ENCODE data around the gene PSME1. TPM values are rescaled to one million over a fixed set of nuclear protein-coding genes. Genes with fewer than 3 reads are reported as not detected.

Gene PSME1
- total and polyA plus RNA-seq, 2 of the 13 experiments (the other 11 are each of a cell fraction or from before 2014, with no cell fraction given): 159 to 608 TPM

DNA sequence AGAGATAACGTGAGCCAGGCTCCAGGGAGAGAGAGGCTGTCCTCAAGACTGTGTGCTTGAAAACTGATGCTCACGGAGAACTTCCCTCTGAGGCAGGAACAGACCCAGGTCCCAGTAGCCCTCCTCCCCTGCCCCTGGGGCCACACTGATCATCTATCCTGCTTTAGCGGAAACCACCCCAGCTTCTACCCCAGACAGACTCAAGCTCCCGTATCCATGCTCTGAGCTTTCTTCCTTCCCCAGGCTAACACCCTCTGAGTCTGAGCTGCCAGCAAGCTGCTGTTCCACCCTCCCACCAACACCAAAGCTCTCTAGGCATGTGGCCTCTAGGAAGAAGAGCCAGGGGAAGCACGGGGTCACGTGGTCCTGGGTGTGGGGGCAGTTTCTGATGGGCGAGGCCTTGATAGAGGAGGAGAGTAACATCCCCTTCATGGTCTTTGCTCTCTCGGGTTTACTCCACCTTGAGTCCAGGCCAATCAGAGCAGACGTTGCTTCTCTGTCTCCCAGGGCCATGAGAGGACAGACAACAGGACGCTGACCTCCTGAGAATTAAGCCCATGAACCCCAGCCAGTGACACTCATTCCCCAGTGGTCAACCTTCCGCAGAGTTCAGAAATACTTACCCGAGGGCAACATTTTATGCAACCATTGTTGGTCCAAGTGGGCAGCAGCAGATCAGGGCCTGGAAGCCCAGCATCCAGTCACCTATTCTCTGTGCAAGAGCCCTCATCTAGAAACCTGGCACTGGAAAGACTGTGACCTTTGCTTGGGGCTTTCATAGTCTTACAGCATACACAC lies 40.5 kb upstream of the PSME1 start (continued):
- TF ChIP-seq SMC3 (IDR thresholded peaks at IDR 0.05; ENCODE audit: low read length) (peak; percentile 25), ZSCAN12 (CRISPR knock-in tag; IDR thresholded peaks at IDR 0.05) (peak; percentile 56; the same call in 1 of the 2 replicates), STAT5B (CRISPR knock-in tag; IDR thresholded peaks at IDR 0.05) (peak; percentile 91), ATAD3A (CRISPR knock-in tag; IDR thresholded peaks at IDR 0.05) (peak; percentile 62), FOXJ3 (CRISPR knock-in tag; IDR thresholded peaks at IDR 0.05; ENCODE audit: borderline replicate concordance) (peak; percentile 84), ZNF552 (CRISPR knock-in tag; IDR thresholded peaks at IDR 0.05; ENCODE audit: borderline replicate concordance) (peak; percentile 94), CEBPG (CRISPR knock-in tag; IDR thresholded peaks at IDR 0.05) (peak; percentile 81), FOXK1 (CRISPR knock-in tag; IDR thresholded peaks at IDR 0.05; ENCODE audit: borderline replicate concordance, low read depth) (peak; percentile 94), ZKSCAN1 (IDR thresholded peaks at IDR 0.05; ENCODE audit: low read length) (peak; percentile 74), FOXP4 (CRISPR knock-in tag; IDR thresholded peaks at IDR 0.05) (peak; percentile 95), ZFYVE20 (CRISPR knock-in tag; IDR thresholded peaks at IDR 0.05; ENCODE audit: borderline replicate concordance, low read depth) (0 out of 2 replicates have a peak, but pooled peaks have one; percentile 63), KLF11 (CRISPR knock-in tag; IDR thresholded peaks at IDR 0.05) (peak; percentile 99)
- TF ChIP-seq, protein P1, sequence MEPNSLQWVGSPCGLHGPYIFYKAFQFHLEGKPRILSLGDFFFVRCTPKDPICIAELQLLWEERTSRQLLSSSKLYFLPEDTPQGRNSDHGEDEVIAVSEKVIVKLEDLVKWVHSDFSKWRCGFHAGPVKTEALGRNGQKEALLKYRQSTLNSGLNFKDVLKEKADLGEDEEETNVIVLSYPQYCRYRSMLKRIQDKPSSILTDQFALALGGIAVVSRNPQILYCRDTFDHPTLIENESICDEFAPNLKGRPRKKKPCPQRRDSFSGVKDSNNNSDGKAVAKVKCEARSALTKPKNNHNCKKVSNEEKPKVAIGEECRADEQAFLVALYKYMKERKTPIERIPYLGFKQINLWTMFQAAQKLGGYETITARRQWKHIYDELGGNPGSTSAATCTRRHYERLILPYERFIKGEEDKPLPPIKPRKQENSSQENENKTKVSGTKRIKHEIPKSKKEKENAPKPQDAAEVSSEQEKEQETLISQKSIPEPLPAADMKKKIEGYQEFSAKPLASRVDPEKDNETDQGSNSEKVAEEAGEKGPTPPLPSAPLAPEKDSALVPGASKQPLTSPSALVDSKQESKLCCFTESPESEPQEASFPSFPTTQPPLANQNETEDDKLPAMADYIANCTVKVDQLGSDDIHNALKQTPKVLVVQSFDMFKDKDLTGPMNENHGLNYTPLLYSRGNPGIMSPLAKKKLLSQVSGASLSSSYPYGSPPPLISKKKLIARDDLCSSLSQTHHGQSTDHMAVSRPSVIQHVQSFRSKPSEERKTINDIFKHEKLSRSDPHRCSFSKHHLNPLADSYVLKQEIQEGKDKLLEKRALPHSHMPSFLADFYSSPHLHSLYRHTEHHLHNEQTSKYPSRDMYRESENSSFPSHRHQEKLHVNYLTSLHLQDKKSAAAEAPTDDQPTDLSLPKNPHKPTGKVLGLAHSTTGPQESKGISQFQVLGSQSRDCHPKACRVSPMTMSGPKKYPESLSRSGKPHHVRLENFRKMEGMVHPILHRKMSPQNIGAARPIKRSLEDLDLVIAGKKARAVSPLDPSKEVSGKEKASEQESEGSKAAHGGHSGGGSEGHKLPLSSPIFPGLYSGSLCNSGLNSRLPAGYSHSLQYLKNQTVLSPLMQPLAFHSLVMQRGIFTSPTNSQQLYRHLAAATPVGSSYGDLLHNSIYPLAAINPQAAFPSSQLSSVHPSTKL (CRISPR knock-in tag; IDR thresholded peaks at IDR 0.05): peak; percentile 92
- TF ChIP-seq, protein P2, sequence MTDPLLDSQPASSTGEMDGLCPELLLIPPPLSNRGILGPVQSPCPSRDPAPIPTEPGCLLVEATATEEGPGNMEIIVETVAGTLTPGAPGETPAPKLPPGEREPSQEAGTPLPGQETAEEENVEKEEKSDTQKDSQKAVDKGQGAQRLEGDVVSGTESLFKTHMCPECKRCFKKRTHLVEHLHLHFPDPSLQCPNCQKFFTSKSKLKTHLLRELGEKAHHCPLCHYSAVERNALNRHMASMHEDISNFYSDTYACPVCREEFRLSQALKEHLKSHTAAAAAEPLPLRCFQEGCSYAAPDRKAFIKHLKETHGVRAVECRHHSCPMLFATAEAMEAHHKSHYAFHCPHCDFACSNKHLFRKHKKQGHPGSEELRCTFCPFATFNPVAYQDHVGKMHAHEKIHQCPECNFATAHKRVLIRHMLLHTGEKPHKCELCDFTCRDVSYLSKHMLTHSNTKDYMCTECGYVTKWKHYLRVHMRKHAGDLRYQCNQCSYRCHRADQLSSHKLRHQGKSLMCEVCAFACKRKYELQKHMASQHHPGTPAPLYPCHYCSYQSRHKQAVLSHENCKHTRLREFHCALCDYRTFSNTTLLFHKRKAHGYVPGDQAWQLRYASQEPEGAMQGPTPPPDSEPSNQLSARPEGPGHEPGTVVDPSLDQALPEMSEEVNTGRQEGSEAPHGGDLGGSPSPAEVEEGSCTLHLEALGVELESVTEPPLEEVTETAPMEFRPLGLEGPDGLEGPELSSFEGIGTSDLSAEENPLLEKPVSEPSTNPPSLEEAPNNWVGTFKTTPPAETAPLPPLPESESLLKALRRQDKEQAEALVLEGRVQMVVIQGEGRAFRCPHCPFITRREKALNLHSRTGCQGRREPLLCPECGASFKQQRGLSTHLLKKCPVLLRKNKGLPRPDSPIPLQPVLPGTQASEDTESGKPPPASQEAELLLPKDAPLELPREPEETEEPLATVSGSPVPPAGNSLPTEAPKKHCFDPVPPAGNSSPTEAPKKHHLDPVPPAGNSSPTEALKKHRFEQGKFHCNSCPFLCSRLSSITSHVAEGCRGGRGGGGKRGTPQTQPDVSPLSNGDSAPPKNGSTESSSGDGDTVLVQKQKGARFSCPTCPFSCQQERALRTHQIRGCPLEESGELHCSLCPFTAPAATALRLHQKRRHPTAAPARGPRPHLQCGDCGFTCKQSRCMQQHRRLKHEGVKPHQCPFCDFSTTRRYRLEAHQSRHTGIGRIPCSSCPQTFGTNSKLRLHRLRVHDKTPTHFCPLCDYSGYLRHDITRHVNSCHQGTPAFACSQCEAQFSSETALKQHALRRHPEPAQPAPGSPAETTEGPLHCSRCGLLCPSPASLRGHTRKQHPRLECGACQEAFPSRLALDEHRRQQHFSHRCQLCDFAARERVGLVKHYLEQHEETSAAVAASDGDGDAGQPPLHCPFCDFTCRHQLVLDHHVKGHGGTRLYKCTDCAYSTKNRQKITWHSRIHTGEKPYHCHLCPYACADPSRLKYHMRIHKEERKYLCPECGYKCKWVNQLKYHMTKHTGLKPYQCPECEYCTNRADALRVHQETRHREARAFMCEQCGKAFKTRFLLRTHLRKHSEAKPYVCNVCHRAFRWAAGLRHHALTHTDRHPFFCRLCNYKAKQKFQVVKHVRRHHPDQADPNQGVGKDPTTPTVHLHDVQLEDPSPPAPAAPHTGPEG (CRISPR knock-in tag; IDR thresholded peaks at IDR 0.05): peak; percentile 75; the same call in 1 of the 2 replicates
- TF ChIP-seq, protein P3, sequence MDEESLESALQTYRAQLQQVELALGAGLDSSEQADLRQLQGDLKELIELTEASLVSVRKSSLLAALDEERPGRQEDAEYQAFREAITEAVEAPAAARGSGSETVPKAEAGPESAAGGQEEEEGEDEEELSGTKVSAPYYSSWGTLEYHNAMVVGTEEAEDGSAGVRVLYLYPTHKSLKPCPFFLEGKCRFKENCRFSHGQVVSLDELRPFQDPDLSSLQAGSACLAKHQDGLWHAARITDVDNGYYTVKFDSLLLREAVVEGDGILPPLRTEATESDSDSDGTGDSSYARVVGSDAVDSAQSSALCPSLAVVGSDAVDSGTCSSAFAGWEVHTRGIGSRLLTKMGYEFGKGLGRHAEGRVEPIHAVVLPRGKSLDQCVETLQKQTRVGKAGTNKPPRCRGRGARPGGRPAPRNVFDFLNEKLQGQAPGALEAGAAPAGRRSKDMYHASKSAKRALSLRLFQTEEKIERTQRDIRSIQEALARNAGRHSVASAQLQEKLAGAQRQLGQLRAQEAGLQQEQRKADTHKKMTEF (CRISPR knock-in tag; IDR thresholded peaks at IDR 0.05): peak; percentile 99

All from HepG2 (cell line).